ENCODE results near the gene HIRA. TPM values are rescaled to one million over a fixed set of nuclear protein-coding genes. Genes with fewer than 3 reads are reported as not detected.
A peak's percentile ranks its signal among the peaks of the same experiment; 100 is the strongest.

HIRA gene
- total and polyA plus RNA-seq, 9 of the 15 experiments (the other 6 are each of a cell fraction or from before 2014, with no cell fraction given), result 0.96 to 132 (median 58.4) TPM

GRCh38 chr22:19396934-19397733 lies 34.4 kb downstream of the HIRA start (continued):
- TF ChIP-seq DEAF1 (CRISPR knock-in tag; IDR thresholded peaks at IDR 0.05) (no peak; the same call in 1 of the 2 replicates), SMARCA4 (IDR thresholded peaks at IDR 0.05) (peak; percentile 100), ZNF134 (CRISPR knock-in tag; conservative IDR thresholded peaks at IDR 0.05) (peak; percentile 67; the same call in 1 of the 2 replicates), RFX1 (IDR thresholded peaks at IDR 0.05) (no peak), HES1 (IDR thresholded peaks at IDR 0.05; ENCODE audit: low read depth) (peak; percentile 13; the same call in 1 of the 2 replicates), SNAPC5 (CRISPR knock-in tag; IDR thresholded peaks at IDR 0.05) (no peak), RBM39 (optimal IDR thresholded peaks at IDR 0.05; ENCODE audit: low read depth, low read length) (no peak), FOXP4 (CRISPR knock-in tag; IDR thresholded peaks at IDR 0.05; ENCODE audit: borderline replicate concordance) (no peak), POLR2B (IDR thresholded peaks at IDR 0.05; ENCODE audit: low read depth, partially characterized antibody) (no peak), PHF21A (IDR thresholded peaks at IDR 0.05; ENCODE audit: borderline replicate concordance, low read depth) (no peak), FOXJ2 (tag; IDR thresholded peaks at IDR 0.05) (no peak), MITF (IDR thresholded peaks at IDR 0.05) (peak; percentile 81; the same call in 1 of the 2 replicates), FOXP1 (CRISPR knock-in tag; IDR thresholded peaks at IDR 0.05) (no peak), ZBTB11 (CRISPR knock-in tag; IDR thresholded peaks at IDR 0.05) (peak in 1 of 3 experiments; percentile 93; a peak in 3 of 6 replicates)
